NB4 (cell line): ENCODE data around the gene LILRA5.

Experiments used
- MYC ChIP-seq: IDR thresholded peaks from 2 replicates; pipeline ENCODE4 v1.6.1; 2011; ENCODE audit warnings: low read depth, low read length
- POLR2A ChIP-seq: IDR thresholded peaks from 2 replicates; pipeline ENCODE4 v1.6.1; 2011; ENCODE audit warnings: mild to moderate bottlenecking; ENCODE audit not compliant: insufficient read length; ENCODE audit errors: extremely low read depth
- TF ChIP-seq, protein P1 (sequence below): IDR thresholded peaks from one replicate; pipeline ENCODE4 v1.5.1; 2012; ENCODE audit warnings: low read depth, low read length
- TF ChIP-seq, protein P2 (sequence below): IDR thresholded peaks from 2 replicates; pipeline ENCODE4 v1.6.1; 2011; ENCODE audit warnings: low read depth, low read length

DNA sequence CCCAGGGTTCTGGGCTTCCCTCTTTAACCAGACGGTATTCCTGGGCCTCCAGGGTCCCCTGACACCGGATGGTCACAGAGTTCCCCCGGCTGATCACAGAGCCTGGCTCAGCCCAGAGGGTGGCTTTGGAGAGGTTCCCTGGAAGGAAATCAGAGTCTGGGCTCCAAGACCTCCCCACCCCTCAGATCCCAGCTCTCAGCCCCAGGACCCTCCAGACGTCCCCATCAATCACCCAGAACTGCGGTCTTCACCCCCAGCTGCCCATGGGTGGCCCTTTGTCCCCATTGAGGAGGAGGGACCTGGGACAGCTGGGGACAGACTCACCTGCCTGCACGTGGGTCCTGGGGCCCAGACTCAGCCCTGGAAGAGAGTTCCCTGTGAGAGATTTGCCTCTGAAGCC is 955 bp downstream of the LILRA5 start:
- TF ChIP-seq, protein P1, sequence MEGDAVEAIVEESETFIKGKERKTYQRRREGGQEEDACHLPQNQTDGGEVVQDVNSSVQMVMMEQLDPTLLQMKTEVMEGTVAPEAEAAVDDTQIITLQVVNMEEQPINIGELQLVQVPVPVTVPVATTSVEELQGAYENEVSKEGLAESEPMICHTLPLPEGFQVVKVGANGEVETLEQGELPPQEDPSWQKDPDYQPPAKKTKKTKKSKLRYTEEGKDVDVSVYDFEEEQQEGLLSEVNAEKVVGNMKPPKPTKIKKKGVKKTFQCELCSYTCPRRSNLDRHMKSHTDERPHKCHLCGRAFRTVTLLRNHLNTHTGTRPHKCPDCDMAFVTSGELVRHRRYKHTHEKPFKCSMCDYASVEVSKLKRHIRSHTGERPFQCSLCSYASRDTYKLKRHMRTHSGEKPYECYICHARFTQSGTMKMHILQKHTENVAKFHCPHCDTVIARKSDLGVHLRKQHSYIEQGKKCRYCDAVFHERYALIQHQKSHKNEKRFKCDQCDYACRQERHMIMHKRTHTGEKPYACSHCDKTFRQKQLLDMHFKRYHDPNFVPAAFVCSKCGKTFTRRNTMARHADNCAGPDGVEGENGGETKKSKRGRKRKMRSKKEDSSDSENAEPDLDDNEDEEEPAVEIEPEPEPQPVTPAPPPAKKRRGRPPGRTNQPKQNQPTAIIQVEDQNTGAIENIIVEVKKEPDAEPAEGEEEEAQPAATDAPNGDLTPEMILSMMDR: no peak
- TF ChIP-seq POLR2A (no peak), MYC (no peak)
- TF ChIP-seq, protein P2, sequence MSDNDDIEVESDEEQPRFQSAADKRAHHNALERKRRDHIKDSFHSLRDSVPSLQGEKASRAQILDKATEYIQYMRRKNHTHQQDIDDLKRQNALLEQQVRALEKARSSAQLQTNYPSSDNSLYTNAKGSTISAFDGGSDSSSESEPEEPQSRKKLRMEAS: no peak
